Adrenal gland (tissue), 12 donors: Measurements from ENCODE around the gene TMEM47. TPM values are rescaled to one million over a fixed set of nuclear protein-coding genes. Genes with fewer than 3 reads are reported as not detected.

Source experiments
- DNase-seq, 7 donors: peaks; one replicate each; pipeline ENCODE4 v3.0.0-alpha.2; 2019 to 2020
- H3K27ac ChIP-seq, 5 donors: fragments of 200-600 bp; sonication (generic) in 4 of 5; 1 replicate in 3 of 5; 2 replicates in 2 of 5; pipeline versions ENCODE4 v1.5.1 to v1.8.0; 2016 to 2020; ENCODE audit warnings: mild to moderate bottlenecking in 1 of 5
- H3K27me3 ChIP-seq: fragments of 200-600 bp; 2 replicates; pipeline ENCODE4 v1.8.0; 2021
- H3K36me3 ChIP-seq, 2 donors: fragments of 200-600 bp; replicated peaks in 1 of 2; 1 replicate in 1 of 2; 2 replicates in 1 of 2; pipeline versions ENCODE4 v1.5.1 to v1.8.0; 2018 to 2022
- H3K4me1 ChIP-seq, 2 donors: fragments of 200-600 bp; replicated peaks in 1 of 2; 1 replicate in 1 of 2; 2 replicates in 1 of 2; pipeline versions ENCODE4 v1.5.1 to v1.8.0; 2018 to 2021
- H3K4me3 ChIP-seq, 4 donors: fragments of 200-600 bp; sonication (generic) in 3 of 4; one replicate each; pipeline ENCODE4 v1.5.1; 2016 to 2018
- H3K9me3 ChIP-seq, 3 donors: fragments of 200-600 bp; sonication (generic) in 1 of 3; replicated peaks in 1 of 3; 1 replicate in 2 of 3; 2 replicates in 1 of 3; pipeline versions ENCODE4 v1.5.1 to v1.8.0; 2016 to 2021
- POLR2A ChIP-seq, 2 donors: fragments of 450-650 bp; IDR thresholded peaks; one replicate each; pipeline ENCODE4 v1.6.1; 2017; ENCODE audit warnings: antibody characterized with exemption in 2 of 2, mild to moderate bottlenecking in 2 of 2, moderate library complexity in 1 of 2
- WGBS, 4 donors: extraction: QIAGEN DNeasy Blood & Tissue Kit in 2 of 4; methylation state at CpG; one replicate each; pipeline versions ENCODE4 v1.1.5 to v1.1.7; 2013 to 2017; 5-methylcytosine and 5-hydroxymethylcytosine counted together
- intact Hi-C, 2 donors: fragments of 100-400 bp; cut with DNase I; formaldehyde crosslinking; loops; one replicate each; pipeline versions ENCODE4 v1.14.1 to v1.15.0; 2022 to 2023
- polyA plus RNA-seq, 3 donors: library from polyadenylated mRNA; stranded (reverse); fragments of 200-250 nt in 2 of 3; fragments of 350-450 nt in 1 of 3; fragmentation: Illumina TruSeq in 1 of 3; extraction: RNeasy Lipid Tissue Mini Kit (QIAGEN cat#74804) in 1 of 3; gene quantifications; one replicate each; pipeline ENCODE4 v1.2.3, GENCODE V29; 2013 to 2014
- total RNA-seq, 9 donors: library from RNA; depleted of rRNA in 4 of 9; stranded (reverse); fragments of >200 nt in 4 of 9; fragments of 120-200 nt in 1 of 9; fragmentation: NEBNext Ultra II Directional in 1 of 9; extraction: Animal tissue kit (Norgen Biotek cat#: 25700) in 1 of 9; gene quantifications; one replicate each; pipeline versions ENCODE4 v1.1.0 to v1.2.4, GENCODE V29; 2013 to 2023
- TF ChIP-seq, protein P1 (sequence below), 6 experiments: fragments of 450-650 bp in 4 of 6; fragments of 200-600 bp in 2 of 6; sonication (generic) in 1 of 6; IDR thresholded peaks; 1 replicate in 5 of 6; 2 replicates in 1 of 6; pipeline versions ENCODE4 v1.5.1 to v1.8.0; 2016 to 2021; ENCODE audit warnings: antibody characterized with exemption in 6 of 6, mild to moderate bottlenecking in 2 of 6, moderate library complexity in 1 of 6
- donor health status: healthy with polysubstance abuse.
- donor health status: Bipolar disorder and iron deficiency.
- donor health status: DM: yes; HTN: yes; CAD: no.
- donor health status: DM: no; HTN: no; CAD: no.
- donor health status: DM: no; HTN: no; CAD: no.
- donor health status: DM: yes; HTN: yes; CAD: no.

The TMEM47 gene
- total and polyA plus RNA-seq, 12 donors: 3.6 to 97.5 (median 25.8) TPM

DNA sequence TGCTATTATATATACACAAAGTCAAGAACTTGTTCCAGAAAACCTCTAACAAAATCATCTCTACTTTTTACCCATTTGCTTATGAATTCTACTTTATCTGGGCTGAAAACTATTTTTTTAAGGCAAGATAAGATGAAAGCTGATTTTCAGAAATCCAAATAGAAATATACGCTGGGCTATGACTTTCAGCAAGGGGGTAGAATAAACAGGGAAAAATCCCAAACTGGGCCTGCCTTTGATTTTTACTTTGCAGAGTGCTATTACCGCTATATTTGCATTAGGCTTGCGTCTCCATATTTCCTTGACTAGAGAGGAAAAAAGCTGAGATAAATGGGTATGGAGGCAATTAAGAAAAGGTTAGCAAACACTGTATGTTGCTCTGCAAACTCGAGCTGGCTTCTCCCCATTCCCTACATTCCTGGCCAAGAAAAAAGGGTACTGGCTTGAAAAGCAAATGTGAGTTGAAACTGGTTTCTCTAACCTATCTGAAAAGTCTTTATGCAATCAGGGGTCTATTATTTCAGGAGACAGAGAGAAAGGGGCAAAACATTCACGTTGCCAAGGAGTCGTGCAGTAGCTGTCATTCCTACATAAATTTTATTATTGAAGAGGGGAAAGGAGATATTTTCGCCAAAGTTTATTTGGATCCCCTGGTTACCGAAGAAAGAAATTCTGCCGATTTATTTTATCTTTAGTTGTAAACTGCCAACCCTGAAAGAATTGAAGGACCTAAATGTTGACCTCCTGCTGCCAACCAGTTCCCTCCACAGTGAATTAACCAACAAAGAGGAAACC is 2.2 kb downstream of the TMEM47 start:
- WGBS, 4 donors: 17 to 34% (median 28%) methylated on average over 9 of the region's 9 CpGs
- no peak for TF ChIP-seq POLR2A (IDR thresholded peaks at IDR 0.05)
- TF ChIP-seq, protein P1, sequence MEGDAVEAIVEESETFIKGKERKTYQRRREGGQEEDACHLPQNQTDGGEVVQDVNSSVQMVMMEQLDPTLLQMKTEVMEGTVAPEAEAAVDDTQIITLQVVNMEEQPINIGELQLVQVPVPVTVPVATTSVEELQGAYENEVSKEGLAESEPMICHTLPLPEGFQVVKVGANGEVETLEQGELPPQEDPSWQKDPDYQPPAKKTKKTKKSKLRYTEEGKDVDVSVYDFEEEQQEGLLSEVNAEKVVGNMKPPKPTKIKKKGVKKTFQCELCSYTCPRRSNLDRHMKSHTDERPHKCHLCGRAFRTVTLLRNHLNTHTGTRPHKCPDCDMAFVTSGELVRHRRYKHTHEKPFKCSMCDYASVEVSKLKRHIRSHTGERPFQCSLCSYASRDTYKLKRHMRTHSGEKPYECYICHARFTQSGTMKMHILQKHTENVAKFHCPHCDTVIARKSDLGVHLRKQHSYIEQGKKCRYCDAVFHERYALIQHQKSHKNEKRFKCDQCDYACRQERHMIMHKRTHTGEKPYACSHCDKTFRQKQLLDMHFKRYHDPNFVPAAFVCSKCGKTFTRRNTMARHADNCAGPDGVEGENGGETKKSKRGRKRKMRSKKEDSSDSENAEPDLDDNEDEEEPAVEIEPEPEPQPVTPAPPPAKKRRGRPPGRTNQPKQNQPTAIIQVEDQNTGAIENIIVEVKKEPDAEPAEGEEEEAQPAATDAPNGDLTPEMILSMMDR (IDR thresholded peaks at IDR 0.05): no peak
- no peak for DNase-seq
- Histone ChIP-seq H3K4me1 (no peaks in the 10 kb centered on the region), H3K9me3 (no peaks in the 10 kb centered on the region), H3K27ac (peak overlapping the region in 3 of 5 donors; percentile 18 to 64 (median 62)), H3K4me3 (peak overlapping the region in 2 of 4 donors; percentile 4 to 63), H3K27me3 (peaks cover under 1% of the 10 kb centered on the region), H3K36me3 (no peaks in the 10 kb centered on the region)
- intact Hi-C loops: no loop called here

DNA sequence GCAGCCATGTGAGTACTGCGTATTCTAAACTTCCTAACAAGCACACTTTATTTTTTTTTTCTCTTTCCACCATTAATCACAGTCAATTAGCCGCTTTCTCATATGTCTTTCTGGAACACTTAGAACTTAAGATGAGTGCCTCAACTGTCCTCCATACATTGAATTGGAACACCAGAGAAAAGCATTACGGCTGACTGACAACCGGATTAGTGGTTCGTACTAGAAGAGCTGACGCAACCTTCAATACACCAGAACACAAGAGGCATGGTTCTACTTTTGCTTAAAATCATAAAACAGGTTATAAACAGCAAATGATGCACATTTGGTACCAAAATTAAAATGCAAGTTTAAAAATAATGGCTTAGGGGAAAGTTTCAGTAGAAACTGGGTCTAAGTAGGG is 3.3 kb downstream of the TMEM47 start:
- TF ChIP-seq POLR2A (IDR thresholded peaks at IDR 0.05): no peak
- TF ChIP-seq, protein P1 (IDR thresholded peaks at IDR 0.05): no peak
- Histone ChIP-seq H3K4me3 (peak overlapping the region in 1 of 4 donors; percentile 63), H3K9me3 (no peaks in the 10 kb centered on the region), H3K4me1 (no peaks in the 10 kb centered on the region), H3K27me3 (no peaks in the 10 kb centered on the region), H3K36me3 (no peaks in the 10 kb centered on the region), H3K27ac (peak overlapping the region in 4 of 5 donors; percentile 12 to 64 (median 40))
- 37 to 54% (median 48%) methylated on average over 6 of the region's 6 CpGs for WGBS, 4 donors
- intact Hi-C loops: no loop called here
- DNase-seq: no peak

GRCh38 chrX:34642849-34643248 is 14.2 kb downstream of the TMEM47 start:
- no peak overlapping the region for H3K4me3 ChIP-seq
- 40 to 75% (median 72%) methylated on average over 1 to 2 of the region's 2 CpGs for WGBS, 4 donors

GRCh38 chrX:34638116-34638515 is 19.0 kb downstream of the TMEM47 start:
- no peaks in the 10 kb centered on the region for H3K4me1 ChIP-seq
- H3K27ac ChIP-seq: no peak overlapping the region
- peak in 1 of 7 donors; percentile 10 for DNase-seq
- no peaks in the 10 kb centered on the region for H3K9me3 ChIP-seq
- no peak overlapping the region for H3K4me3 ChIP-seq
- no peaks in the 10 kb centered on the region for H3K36me3 ChIP-seq
- H3K27me3 ChIP-seq: no peaks in the 10 kb centered on the region
- TF ChIP-seq, protein P1 (IDR thresholded peaks at IDR 0.05): peak; percentile 33 to 61 (median 42)
- no peak for TF ChIP-seq POLR2A (IDR thresholded peaks at IDR 0.05)
- 40 to 47% (median 46%) methylated on average over 1 of the region's 1 CpG for WGBS, 4 donors
- intact Hi-C loops: no loop called here

More at GRCh38 chrX:34642849-34643248, 14.2 kb downstream of the TMEM47 start:
- TF ChIP-seq POLR2A (IDR thresholded peaks at IDR 0.05): no peak
- TF ChIP-seq, protein P1 (IDR thresholded peaks at IDR 0.05): no peak
- no peak overlapping the region for H3K27ac ChIP-seq
- intact Hi-C loops: no loop called here
- no peak for DNase-seq
- no peaks in the 10 kb centered on the region for H3K9me3 ChIP-seq
- H3K4me1 ChIP-seq: no peaks in the 10 kb centered on the region
- no peaks in the 10 kb centered on the region for H3K36me3 ChIP-seq
- H3K27me3 ChIP-seq: no peaks in the 10 kb centered on the region
